Measurements from ENCODE around the gene LHX8.

DNA sequence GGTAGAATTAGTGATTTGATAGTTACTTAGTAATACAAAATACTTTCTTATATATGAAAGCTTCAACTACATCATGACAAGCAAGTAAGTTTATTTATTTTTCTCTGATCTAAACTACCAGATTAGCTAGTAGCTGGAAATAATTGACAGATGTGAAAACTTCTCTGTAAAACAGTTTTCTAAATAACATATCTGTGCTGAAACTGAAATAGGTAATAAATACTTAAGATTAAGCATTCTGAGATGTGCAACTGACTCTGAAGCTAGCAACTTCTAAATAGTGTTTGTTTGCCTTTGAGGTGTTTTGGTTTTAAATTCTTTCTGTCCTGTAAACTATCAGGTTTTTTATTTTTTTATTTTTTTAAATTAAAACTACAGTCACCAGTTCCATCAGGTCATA, 18.5 kb upstream of the LHX8 start:
- TF ChIP-seq, protein P1, sequence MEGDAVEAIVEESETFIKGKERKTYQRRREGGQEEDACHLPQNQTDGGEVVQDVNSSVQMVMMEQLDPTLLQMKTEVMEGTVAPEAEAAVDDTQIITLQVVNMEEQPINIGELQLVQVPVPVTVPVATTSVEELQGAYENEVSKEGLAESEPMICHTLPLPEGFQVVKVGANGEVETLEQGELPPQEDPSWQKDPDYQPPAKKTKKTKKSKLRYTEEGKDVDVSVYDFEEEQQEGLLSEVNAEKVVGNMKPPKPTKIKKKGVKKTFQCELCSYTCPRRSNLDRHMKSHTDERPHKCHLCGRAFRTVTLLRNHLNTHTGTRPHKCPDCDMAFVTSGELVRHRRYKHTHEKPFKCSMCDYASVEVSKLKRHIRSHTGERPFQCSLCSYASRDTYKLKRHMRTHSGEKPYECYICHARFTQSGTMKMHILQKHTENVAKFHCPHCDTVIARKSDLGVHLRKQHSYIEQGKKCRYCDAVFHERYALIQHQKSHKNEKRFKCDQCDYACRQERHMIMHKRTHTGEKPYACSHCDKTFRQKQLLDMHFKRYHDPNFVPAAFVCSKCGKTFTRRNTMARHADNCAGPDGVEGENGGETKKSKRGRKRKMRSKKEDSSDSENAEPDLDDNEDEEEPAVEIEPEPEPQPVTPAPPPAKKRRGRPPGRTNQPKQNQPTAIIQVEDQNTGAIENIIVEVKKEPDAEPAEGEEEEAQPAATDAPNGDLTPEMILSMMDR (IDR thresholded peaks at IDR 0.05; ENCODE audit: low read length), result no peak
- TF ChIP-seq EZH2 (optimal IDR thresholded peaks at IDR 0.05; ENCODE audit: low read depth, low read length) (no peak), EZH2phosphoT487 (IDR thresholded peaks at IDR 0.05; ENCODE audit: low read length) (no peak)

Measured in MM.1S (cell line).